GM19238 (cell line): ENCODE measurements around the gene MS4A7.
A peak's percentile ranks its signal among the peaks of the same experiment; 100 is the strongest.
"Not testable (repeated sequence)": the region's sequence is repeated elsewhere in the genome, so short reads cannot be mapped to it uniquely, and the experiment has no call there.

Experiments used
- DNase-seq: peaks from one replicate; pipeline ENCODE4 v3.0.0; 2011; ENCODE audit warnings: low spot score; ENCODE audit not compliant: insufficient read length

The MS4A7 gene

DNA sequence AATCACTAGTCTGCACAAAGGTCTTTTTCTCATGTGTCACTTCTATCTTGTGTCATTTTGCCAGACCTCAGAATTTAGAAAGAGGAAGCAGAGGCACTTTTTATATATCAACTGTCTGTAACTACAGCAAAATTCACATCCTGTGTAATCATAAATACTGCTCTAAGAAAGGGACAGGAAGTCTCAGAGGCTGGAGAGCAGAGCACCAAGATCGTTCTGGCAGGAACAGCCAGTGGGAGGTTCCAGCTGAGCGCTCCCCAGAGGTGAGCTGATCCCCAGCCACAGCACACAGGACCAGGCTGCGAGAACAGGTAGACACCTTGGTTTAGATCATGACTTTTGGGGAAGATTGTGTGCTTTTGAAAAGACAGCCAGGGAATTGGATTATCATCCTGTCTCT lies at the start of gene MS4A7:
MS4A7 (plus strand) TSS at position 179 of the 400 bp plus-strand sequence. CDS start 4,610 bp downstream, outside the sequence.
- DNase-seq: peak; percentile 40

DNA sequence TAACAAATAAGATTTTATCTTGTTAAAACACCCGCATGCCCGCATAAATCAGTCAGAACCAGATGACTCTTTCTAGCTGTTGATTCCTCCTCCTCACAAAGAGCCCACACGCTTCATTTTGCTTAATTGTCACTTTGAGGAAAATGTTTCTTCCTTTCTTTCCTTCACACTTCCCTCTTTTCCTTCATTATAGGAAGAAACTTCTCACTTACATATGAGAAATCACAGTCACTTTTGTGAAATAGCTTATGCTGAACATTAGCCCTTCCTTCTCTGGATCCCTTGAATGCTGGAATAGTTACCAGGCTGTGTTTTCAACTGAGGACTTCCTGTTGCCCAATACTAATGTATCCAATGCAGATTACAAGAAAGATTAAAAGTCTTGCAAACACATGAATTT lies 45.5 kb upstream of the MS4A7 start:
- no peak for DNase-seq

DNA sequence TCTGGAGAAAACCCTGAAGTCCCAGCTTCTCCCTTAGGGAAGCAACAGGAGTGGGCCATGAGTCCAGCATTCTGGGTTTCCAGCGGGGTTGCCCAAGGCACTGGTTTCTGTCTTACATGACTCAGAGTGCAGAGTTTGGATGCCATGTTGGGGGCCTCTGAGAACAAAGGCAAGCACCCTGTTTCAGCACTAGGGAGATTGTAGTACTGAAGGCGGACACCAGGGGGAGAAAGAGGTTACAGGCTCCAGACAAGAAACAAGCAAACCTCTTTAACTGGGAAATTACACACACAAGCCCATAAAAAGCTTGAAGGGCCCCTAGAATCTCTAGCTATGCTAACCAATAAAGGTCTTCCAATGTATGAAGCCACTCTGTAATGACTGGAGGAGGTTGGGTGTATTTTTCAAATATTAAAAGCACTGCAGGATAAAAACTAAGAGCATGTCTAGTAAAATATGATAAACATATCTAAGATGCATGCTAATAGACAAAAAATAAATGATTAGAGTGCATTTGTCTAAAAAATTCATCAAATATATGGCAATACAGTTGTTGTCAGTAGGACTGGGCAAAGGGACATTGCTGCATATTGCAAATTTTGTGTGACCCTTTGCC lies 44.2 kb upstream of the MS4A7 start:
- DNase-seq: peak; percentile 31

- DNase-seq: no peak
Measured at GRCh38 chr11:60336767-60337391, 41.5 kb upstream of the MS4A7 start.

- no peak for DNase-seq
Measured at GRCh38 chr11:60338053-60338452, 40.3 kb upstream of the MS4A7 start.

DNA sequence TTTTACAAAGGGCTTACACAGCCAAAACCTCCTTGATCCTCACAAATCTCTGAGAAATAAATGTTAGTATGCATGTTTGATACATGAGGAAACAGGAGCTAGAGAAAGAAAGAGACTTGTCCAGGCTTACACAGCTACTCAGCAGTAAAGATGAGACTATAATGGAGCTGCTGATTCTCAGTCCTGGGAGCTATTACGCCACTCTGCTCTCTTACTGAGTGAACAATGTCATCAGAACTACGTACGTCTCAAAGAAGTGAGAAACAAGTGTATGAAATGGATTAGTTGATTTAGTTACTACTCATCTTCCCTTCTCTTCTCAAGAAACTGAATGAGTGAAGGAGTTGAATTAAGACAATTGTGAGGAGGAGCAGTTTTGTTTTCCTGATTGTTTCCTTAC lies 39.0 kb upstream of the MS4A7 start:
- DNase-seq: no peak

DNA sequence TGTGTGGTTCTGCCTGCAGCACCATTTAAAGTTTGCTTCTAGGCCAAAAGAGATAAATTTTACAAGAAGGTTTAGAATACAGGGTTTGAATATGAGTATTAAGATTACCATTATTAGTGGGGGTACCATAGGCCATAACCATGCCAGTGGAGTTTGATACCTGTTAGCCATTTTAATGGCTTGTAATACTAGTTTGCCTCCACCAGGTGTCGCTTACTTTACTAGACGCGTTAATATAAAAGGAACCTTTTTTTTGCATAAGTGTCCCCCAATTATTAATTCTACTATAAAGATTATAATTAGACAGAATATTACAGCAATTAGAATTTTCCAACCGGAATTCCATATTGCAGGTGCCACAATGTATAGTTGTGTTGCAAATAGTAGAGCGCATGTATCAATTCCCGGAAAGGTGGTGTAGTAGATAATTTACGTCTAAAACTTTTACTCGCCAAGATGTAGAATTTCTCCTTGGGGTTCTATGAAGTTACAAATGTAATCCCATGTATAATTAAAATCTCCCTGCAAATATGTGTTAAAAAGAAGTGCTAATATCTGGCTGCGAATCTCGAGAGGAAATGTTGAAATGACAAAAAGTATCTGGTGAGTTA lies 35.1 kb upstream of the MS4A7 start:
- DNase-seq: no peak

DNA sequence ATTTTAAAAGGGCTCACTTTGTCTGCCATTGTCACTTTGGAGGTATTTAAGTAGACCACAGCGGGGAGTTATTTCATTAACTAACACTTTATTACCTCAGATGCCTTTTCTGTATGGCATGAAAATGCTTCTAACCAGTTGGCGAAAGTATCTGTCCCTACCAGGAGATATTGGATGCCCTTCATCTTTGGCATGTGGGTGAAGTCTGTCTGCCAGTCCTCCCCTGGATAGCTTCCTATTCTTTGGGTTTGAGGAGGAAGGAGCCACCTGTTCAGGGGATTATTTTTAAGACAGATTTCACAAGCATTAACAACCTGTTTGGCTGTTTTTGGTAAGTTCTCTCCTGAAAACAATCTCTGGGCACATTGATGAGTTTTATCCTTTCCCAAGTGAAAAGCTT lies 34.2 kb upstream of the MS4A7 start:
- DNase-seq: no peak

DNA sequence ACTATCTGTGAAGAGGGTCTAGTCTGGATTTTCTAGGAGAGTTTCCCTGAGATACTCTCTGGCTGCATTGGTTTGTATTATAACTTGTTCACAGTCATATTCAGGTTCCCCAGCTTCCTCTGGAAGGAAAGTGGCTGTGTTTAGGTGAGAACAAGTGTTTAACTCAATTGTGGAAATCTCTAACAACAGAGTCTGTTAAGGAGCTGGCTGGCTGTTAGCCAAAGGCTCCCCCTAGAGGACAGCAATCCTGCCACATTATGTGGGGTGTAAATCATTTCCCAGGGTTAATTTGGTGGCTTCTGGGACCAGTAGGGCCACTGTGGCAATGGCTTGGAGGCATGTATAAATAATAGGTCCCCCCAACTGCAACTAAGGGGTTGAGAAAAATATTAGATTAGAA lies 32.8 kb upstream of the MS4A7 start:
- no peak for DNase-seq

DNA sequence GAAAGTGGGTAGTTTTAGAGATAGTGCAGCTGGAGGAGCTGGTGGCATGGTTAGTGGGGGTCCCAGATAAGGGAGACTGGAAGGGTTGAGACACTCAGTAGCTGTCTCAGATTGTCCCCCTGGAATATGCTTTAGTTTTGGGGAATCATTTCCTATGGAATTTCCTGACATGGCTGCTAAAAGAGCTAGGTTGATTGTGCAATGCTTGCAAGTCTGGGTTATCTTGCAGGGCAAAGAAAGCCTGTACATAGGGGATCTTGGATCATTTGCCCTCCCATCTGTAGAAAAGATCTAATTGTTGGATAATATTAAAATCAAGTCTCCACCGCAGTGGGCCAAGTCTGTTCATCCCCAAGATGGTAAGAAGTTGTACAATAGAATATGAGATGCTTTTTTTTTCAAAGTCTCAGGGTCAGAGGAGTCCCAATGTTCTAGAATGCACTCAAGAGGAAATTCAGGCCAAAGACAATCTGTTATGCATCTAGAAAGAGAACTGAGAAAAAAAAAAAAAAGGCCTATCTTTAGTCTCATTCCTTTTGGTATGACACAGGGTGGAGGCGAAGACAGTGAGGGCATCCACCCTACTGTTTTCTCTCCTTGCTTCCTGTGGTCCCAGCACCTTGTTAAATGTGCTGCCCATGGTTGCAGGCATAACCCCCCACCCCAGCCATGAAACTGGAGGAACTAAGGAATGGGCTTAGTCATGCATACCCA lies 31.1 kb upstream of the MS4A7 start:
- no peak for DNase-seq

- DNase-seq: no peak
Measured at GRCh38 chr11:60348116-60348515, 30.2 kb upstream of the MS4A7 start.

- no peak for DNase-seq
Measured at GRCh38 chr11:60349990-60350389, 28.3 kb upstream of the MS4A7 start.

DNA sequence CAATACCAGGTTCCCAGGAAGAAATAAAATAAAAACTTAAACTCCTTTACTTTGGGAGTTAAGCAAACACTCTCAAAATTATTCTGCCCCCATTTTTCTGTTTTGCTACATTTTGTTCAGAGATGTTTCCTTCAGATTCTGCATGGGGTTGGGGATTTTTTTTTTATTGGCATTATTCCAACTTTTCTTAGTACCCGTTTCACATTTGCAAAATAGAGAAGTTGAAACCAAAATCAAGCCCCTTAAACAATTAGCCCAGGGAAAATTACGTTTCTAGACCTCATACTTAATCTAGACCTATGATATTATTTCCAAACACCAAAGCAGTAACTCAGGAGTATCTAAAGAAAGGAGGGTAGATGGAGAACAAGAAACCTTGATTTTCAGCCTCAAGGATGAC lies 20.6 kb upstream of the MS4A7 start:
- no peak for DNase-seq

GRCh38 chr11:60360621-60361020 lies 17.7 kb upstream of the MS4A7 start:
- DNase-seq: no peak

DNA sequence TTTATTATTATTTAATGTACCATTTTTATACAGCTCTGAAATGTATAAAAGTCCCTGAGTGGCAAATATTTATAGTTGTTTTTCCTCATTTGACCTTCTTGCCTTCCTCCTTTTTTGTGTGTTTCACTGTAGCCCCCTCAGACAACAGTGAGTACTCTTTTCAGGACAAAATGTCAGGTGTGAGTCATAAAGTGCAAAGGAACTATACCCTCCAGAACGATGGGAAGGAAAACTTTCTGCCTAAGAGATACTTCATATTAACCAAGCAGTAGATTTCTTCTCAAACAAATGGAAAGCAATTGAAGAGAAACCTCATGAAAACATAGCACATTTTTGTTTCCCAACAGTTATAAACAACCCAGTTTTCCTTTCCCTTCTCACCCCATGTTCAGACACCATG lies 16.1 kb upstream of the MS4A7 start:
- no peak for DNase-seq

DNA sequence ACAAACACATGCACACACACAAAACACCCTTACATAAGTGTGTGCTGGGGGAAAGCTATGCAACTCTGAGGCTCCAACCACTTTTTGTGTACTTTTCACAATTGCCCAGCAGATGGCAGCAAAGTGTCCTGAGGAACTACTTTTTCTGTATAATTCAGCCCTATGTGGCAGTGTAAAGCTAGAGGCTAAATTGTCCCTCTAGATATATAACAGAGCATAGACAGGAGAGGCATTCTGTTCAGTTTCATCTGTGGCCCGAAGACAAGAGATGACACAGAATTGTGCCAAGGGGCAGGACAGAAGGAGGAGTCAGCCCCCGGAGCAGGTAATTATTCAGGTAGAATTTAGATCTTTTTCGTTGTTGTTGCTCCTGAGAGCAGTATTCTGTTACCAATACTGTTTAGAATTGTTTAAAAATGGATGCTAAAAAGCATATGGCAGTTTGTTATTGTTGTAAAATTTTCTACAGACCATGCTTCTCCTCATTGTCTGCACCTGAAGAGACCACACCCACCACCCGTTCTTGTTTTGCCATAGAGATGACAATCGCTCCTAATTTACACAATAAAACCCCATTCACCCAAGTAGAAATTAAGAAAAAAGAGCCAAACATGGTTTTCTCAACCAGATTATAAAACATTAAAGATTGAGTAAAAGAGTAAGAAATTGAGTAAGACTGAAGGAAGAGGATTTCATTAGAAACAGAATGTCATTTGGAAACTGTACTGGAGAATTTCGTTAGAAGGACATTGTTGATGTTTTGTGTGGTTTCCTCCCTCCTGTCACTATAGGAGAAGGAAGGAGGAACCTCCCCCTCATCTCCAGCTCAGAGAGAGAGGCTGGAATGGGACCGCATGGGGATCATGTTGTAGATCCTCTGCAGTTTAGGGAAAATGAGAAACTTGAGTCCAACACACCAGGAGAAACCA lies 14.5 kb upstream of the MS4A7 start:
- DNase-seq: peak; percentile 36

GRCh38 chr11:60366262-60366904 lies 11.9 kb upstream of the MS4A7 start:
- not testable (repeated sequence) for DNase-seq

- peak; percentile 51 for DNase-seq
Measured at GRCh38 chr11:60367009-60367408, 11.3 kb upstream of the MS4A7 start.

DNA sequence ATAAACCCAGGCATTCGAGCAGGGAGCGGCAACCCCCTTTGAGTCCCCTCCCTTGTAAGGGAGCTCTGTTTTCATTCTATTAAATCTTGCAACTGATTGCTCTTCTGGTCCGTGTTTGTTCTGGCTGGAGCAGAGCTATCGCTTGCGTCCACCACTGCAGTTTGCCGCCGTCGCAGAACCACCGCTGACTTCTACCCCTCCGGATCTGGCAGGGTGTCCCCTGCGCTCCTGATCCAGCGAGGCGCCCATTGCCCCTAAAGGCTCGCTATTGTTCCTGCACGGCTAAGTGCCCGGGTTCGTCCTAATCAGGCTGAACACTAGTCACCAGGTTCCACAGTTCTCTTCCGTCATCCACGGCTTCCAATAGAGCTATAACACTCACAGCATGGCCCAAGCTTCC lies 10.4 kb upstream of the MS4A7 start:
- DNase-seq: no peak

GRCh38 chr11:60370252-60370810 lies 8.0 kb upstream of the MS4A7 start:
- no peak for DNase-seq
